Heart left ventricle (tissue), 13 donors: Measurements from ENCODE around the gene GRAP.

ENCODE experiments used
- POLR2A ChIP-seq, 2 donors: fragments of 450-650 bp; IDR thresholded peaks; one replicate each; pipeline ENCODE4 v1.6.1; 2017; ENCODE audit warnings: antibody characterized with exemption in 2 of 2, mild to moderate bottlenecking in 2 of 2, moderate library complexity in 2 of 2
- TF ChIP-seq, protein P1 (sequence below), 12 donors: fragments of 200-600 bp; sonication (generic) in 4 of 12; IDR thresholded peaks; one replicate each; pipeline versions ENCODE4 v1.5.0 to v1.8.0; 2018 to 2022; ENCODE audit warnings: antibody characterized with exemption in 12 of 12, mild to moderate bottlenecking in 5 of 12
- donor health status: ischemic (EF 13 %, LVEDD 7.1; RV severe dilation, severe dysfunction).
- donor health status: DM: no; HTN: yes; CAD: no.
- donor health status: DM: no; HTN: no; CAD: no.
- donor health status: ischemic (EF 25% LVEDD 6.9; RV normal size, moderate dysfunction).
- donor health status: ischemic (EF 25% LVEDD 5.7; RV mildly dilated, moderate dysfunction).
- donor health status: ischemic (EF 35%, LVEDD 5.7; RV mildly dilated, moderate dysfunction).
- donor health status: nonischemic (EF 11% LVEDD 7.7; RV severe dilation, severe dysfunction).
- donor health status: DM: yes; HTN: yes; CAD: no.
- donor health status: PGD.
- donor health status: ischemic (EF 29% LVEDD 5.4; RV normal size, mild dysfunction).
- donor health status: nonischemic (EF 23%, LVEDD 6.1; RV moderate dilation, normal function).

- TF ChIP-seq, protein P1, sequence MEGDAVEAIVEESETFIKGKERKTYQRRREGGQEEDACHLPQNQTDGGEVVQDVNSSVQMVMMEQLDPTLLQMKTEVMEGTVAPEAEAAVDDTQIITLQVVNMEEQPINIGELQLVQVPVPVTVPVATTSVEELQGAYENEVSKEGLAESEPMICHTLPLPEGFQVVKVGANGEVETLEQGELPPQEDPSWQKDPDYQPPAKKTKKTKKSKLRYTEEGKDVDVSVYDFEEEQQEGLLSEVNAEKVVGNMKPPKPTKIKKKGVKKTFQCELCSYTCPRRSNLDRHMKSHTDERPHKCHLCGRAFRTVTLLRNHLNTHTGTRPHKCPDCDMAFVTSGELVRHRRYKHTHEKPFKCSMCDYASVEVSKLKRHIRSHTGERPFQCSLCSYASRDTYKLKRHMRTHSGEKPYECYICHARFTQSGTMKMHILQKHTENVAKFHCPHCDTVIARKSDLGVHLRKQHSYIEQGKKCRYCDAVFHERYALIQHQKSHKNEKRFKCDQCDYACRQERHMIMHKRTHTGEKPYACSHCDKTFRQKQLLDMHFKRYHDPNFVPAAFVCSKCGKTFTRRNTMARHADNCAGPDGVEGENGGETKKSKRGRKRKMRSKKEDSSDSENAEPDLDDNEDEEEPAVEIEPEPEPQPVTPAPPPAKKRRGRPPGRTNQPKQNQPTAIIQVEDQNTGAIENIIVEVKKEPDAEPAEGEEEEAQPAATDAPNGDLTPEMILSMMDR (IDR thresholded peaks at IDR 0.05) = no peak
- no peak for TF ChIP-seq POLR2A (IDR thresholded peaks at IDR 0.05)
Observed at GRCh38 chr17:19017804-19018599, 28.8 kb downstream of the GRAP start.
